H1 (cell line): Measurements from ENCODE around the gene SAMD9L. TPM values are rescaled to one million over a fixed set of nuclear protein-coding genes. Genes with fewer than 3 reads are reported as not detected.
A peak's percentile ranks its signal among the peaks of the same experiment; 100 is the strongest.

Experiments used
- CTCF ChIA-PET: fragments of 300-600 bp; sonication (Branson Sonifier 250); formaldehyde crosslinking; loops from one replicate; lab custom pipeline; 2021; ENCODE audit not compliant: partially characterized antibody; lab: Charles Lee
- POLR2A ChIA-PET: fragments of 300-600 bp; sonication (Branson Sonifier 250); formaldehyde crosslinking; loops from one replicate; lab custom pipeline; 2021; ENCODE audit warnings: inconsistent platforms; ENCODE audit not compliant: partially characterized antibody; lab: Charles Lee
- DNase-seq, 2 experiments: peaks; one replicate each; pipeline versions ENCODE4 v3.0.0 to v3.0.0-alpha.2; 2010 to 2022; ENCODE audit warnings: low spot score in 2 of 2, low read depth in 1 of 2, mixed read lengths in 1 of 2
- FAIRE-seq: peaks from 2 replicates; lab custom pipeline; 2011; peaks lifted over from hg19 to GRCh38; lab: Jason Lieb, UNC
- H2AFZ ChIP-seq: 2 replicates; pipeline ENCODE4 v1.8.1; 2012; ENCODE audit warnings: low read length, inconsistent platforms
- H2AK5ac ChIP-seq: 2 replicates; pipeline ENCODE4 v1.6.1; 2013; ENCODE audit warnings: low read depth, low read length
- H2BK120ac ChIP-seq: replicated peaks from 2 replicates; pipeline ENCODE3; 2013; ENCODE audit warnings: low read depth, low read length, inconsistent platforms
- H2BK12ac ChIP-seq: 2 replicates; pipeline ENCODE4 v1.6.1; 2013; ENCODE audit warnings: low read depth, low read length
- H2BK15ac ChIP-seq: 2 replicates; pipeline ENCODE4 v1.6.1; 2013; ENCODE audit warnings: low read length
- H2BK20ac ChIP-seq: 2 replicates; pipeline ENCODE4 v1.6.1; 2013; ENCODE audit warnings: low read length
- H2BK5ac ChIP-seq: 2 replicates; pipeline ENCODE4 v1.6.1; 2013; ENCODE audit warnings: low read depth, low read length
- H3K14ac ChIP-seq: 2 replicates; pipeline ENCODE4 v1.6.1; 2013; ENCODE audit warnings: inconsistent platforms; ENCODE audit not compliant: insufficient read length
- H3K18ac ChIP-seq: 2 replicates; pipeline ENCODE4 v1.6.1; 2013; ENCODE audit warnings: low read length; ENCODE audit errors: extremely low read depth
- H3K23ac ChIP-seq: 2 replicates; pipeline ENCODE4 v1.6.1; 2013; ENCODE audit warnings: inconsistent platforms; ENCODE audit not compliant: insufficient read length
- H3K23me2 ChIP-seq: 2 replicates; pipeline ENCODE4 v1.6.1; 2013; ENCODE audit warnings: low read depth, low read length
- H3K27ac ChIP-seq: 2 replicates; pipeline ENCODE4 v1.6.1; 2011; ENCODE audit warnings: low read depth, low read length, inconsistent platforms
- H3K27me3 ChIP-seq, 4 experiments: replicated peaks in 1 of 4; 1 replicate in 1 of 4; 2 replicates in 3 of 4; pipeline versions ENCODE4 v1.6.1 to v1.8.1; 2011 to 2013; ENCODE audit warnings: low read length in 3 of 4, mild to moderate bottlenecking in 3 of 4, inconsistent platforms in 2 of 4, mixed read lengths in 2 of 4, moderate library complexity in 1 of 4; ENCODE audit not compliant: control insufficient read depth in 3 of 4, insufficient read depth in 3 of 4; ENCODE audit errors: extremely low read depth in 1 of 4
- H3K36me3 ChIP-seq, 4 experiments: 2 replicates each; pipeline versions ENCODE4 v1.6.1 to v1.8.1; 2011 to 2013; ENCODE audit warnings: mild to moderate bottlenecking in 4 of 4, low read length in 3 of 4, moderate library complexity in 2 of 4, control low read depth in 1 of 4, inconsistent platforms in 1 of 4; ENCODE audit not compliant: insufficient read depth in 4 of 4, control insufficient read depth in 2 of 4
- H3K4ac ChIP-seq: replicated peaks from 2 replicates; pipeline ENCODE3; 2013; ENCODE audit warnings: low read length, low read depth, mixed read lengths, inconsistent platforms; ENCODE audit not compliant: insufficient read length
- H3K4me1 ChIP-seq, 4 experiments: replicated peaks in 1 of 4; 1 replicate in 1 of 4; 2 replicates in 3 of 4; pipeline versions ENCODE4 v1.6.1 to v1.8.1; 2011 to 2013; ENCODE audit warnings: low read length in 3 of 4, inconsistent platforms in 2 of 4, mixed read lengths in 1 of 4; ENCODE audit not compliant: insufficient read depth in 4 of 4, control insufficient read depth in 3 of 4
- H3K4me2 ChIP-seq, 2 experiments: 2 replicates each; pipeline versions ENCODE4 v1.6.1 to v1.8.1; 2011 to 2013; ENCODE audit warnings: low read depth in 2 of 2, low read length in 2 of 2, control low read depth in 1 of 2, inconsistent platforms in 1 of 2, mild to moderate bottlenecking in 1 of 2; ENCODE audit not compliant: insufficient read depth in 1 of 2
- H3K4me3 ChIP-seq, 4 experiments: fragments of 200-600, 300-600 bp in 1 of 4; sonication (generic), shearing (Covaris generic), sonication (Bioruptor Twin) in 1 of 4; 2 replicates each; pipeline versions ENCODE4 v1.5.1 to v1.8.1; 2011 to 2016; ENCODE audit warnings: low read length in 4 of 4, low read depth in 3 of 4, control low read depth in 2 of 4, inconsistent platforms in 2 of 4, mild to moderate bottlenecking in 2 of 4, mixed read lengths in 1 of 4, moderate library complexity in 1 of 4; ENCODE audit not compliant: insufficient read depth in 2 of 4; ENCODE audit errors: extremely low read depth in 1 of 4
- H3K56ac ChIP-seq: replicated peaks from 2 replicates; pipeline ENCODE3; 2013; ENCODE audit warnings: low read depth, mild to moderate bottlenecking, mixed read lengths, low read length, inconsistent platforms; ENCODE audit not compliant: insufficient read length
- H3K79me1 ChIP-seq: 2 replicates; pipeline ENCODE4 v1.6.1; 2013; ENCODE audit warnings: low read depth, low read length, control low read depth
- H3K79me2 ChIP-seq, 2 experiments: 2 replicates each; pipeline versions ENCODE4 v1.6.1 to v1.8.1; 2012 to 2013; ENCODE audit warnings: low read length in 2 of 2, mild to moderate bottlenecking in 2 of 2, inconsistent platforms in 1 of 2; ENCODE audit not compliant: insufficient read depth in 2 of 2, control insufficient read depth in 1 of 2
- H3K9ac ChIP-seq, 4 experiments: replicated peaks in 1 of 4; 1 replicate in 1 of 4; 2 replicates in 3 of 4; pipeline versions ENCODE4 v1.6.1 to v1.8.1; 2011 to 2013; ENCODE audit warnings: low read depth in 3 of 4, low read length in 3 of 4, control low read depth in 2 of 4, mild to moderate bottlenecking in 2 of 4, moderate library complexity in 2 of 4, inconsistent platforms in 1 of 4; ENCODE audit errors: extremely low read depth in 1 of 4
- H3K9me3 ChIP-seq, 2 experiments: 2 replicates each; pipeline versions ENCODE4 v1.6.1 to v1.8.1; 2012 to 2013; ENCODE audit warnings: mild to moderate bottlenecking in 2 of 2, moderate library complexity in 2 of 2, control low read depth in 1 of 2, inconsistent platforms in 1 of 2, low read depth in 1 of 2, low read length in 1 of 2, mixed read lengths in 1 of 2; ENCODE audit not compliant: insufficient read depth in 2 of 2
- H4K20me1 ChIP-seq, 2 experiments: replicated peaks in 1 of 2; 2 replicates each; pipeline versions ENCODE3 to v1.8.1; 2011 to 2013; ENCODE audit warnings: inconsistent platforms in 2 of 2, low read length in 2 of 2, mild to moderate bottlenecking in 1 of 2; ENCODE audit not compliant: insufficient read depth in 2 of 2, control insufficient read depth in 1 of 2
- H4K5ac ChIP-seq: 2 replicates; pipeline ENCODE4 v1.6.1; 2013; ENCODE audit warnings: low read length, low read depth, mixed read lengths, inconsistent platforms; ENCODE audit not compliant: insufficient read length
- H4K8ac ChIP-seq: 2 replicates; pipeline ENCODE4 v1.8.0; 2013; ENCODE audit warnings: mild to moderate bottlenecking, moderate library complexity, low read length, inconsistent platforms; ENCODE audit not compliant: insufficient read depth; ENCODE audit errors: extremely low read depth
- H4K91ac ChIP-seq: replicated peaks from 2 replicates; pipeline ENCODE3; 2013; ENCODE audit warnings: low read length, mixed read lengths, inconsistent platforms; ENCODE audit not compliant: insufficient read length
- CBX8 ChIP-seq: fragments of 300-800, 300-1000 bp; sonication (generic); IDR thresholded peaks from 2 replicates; pipeline ENCODE4 v1.7.1; 2016; ENCODE audit warnings: low read depth, low read length, borderline replicate concordance
- CEBPB ChIP-seq: IDR thresholded peaks from 2 replicates; pipeline ENCODE4 v1.6.1; 2012; ENCODE audit warnings: low read depth, low read length
- CTBP2 ChIP-seq: IDR thresholded peaks from 2 replicates; pipeline ENCODE4 v1.7.0; 2011; ENCODE audit warnings: borderline replicate concordance, mild to moderate bottlenecking, moderate library complexity, mixed read lengths, low read length; ENCODE audit not compliant: insufficient read depth, insufficient read length
- GABPA ChIP-seq: IDR thresholded peaks from 2 replicates; pipeline ENCODE4 v1.6.1; 2011; ENCODE audit warnings: mild to moderate bottlenecking, low read length, moderate library complexity, borderline replicate concordance; ENCODE audit not compliant: insufficient read depth
- MAX ChIP-seq: IDR thresholded peaks from 2 replicates; pipeline ENCODE4 v1.6.1; 2012; ENCODE audit warnings: inconsistent platforms
- PHF8 ChIP-seq: fragments of 200-600 bp; sonication (generic); conservative IDR thresholded peaks from 2 replicates; pipeline ENCODE4 v1.7.1; 2012; ENCODE audit warnings: low read depth, mild to moderate bottlenecking, inconsistent platforms, low read length, moderate library complexity
- POLR2AphosphoS5 ChIP-seq: IDR thresholded peaks from 2 replicates; pipeline ENCODE4 v1.6.1; 2011; ENCODE audit warnings: low read depth, low read length
- RXRA ChIP-seq: IDR thresholded peaks from 2 replicates; pipeline ENCODE4 v1.6.1; 2011; ENCODE audit warnings: low read depth, mild to moderate bottlenecking, low read length, moderate library complexity; ENCODE audit not compliant: insufficient read depth
- SIX5 ChIP-seq: IDR thresholded peaks from 2 replicates; pipeline ENCODE4 v1.6.1; 2011; ENCODE audit warnings: mild to moderate bottlenecking, low read depth, low read length
- TAF1 ChIP-seq: IDR thresholded peaks from 2 replicates; pipeline ENCODE4 v1.6.1; 2011; ENCODE audit warnings: mild to moderate bottlenecking, low read depth, low read length
- TEAD4 ChIP-seq: IDR thresholded peaks from 2 replicates; pipeline ENCODE4 v1.6.1; 2012; ENCODE audit warnings: low read depth, low read length, inconsistent platforms, mixed read lengths
- WGBS, 2 experiments: shearing (Covaris generic) in 1 of 2; methylation state at CpG; one replicate each; pipeline versions ENCODE4 v1.1.6 to v1.1.7; 2013 to 2015; ENCODE audit warnings: low lambda C conversion rate in 2 of 2, mixed read lengths in 2 of 2, inconsistent platforms in 1 of 2, low coverage in 1 of 2, missing lambda C conversion rate in 1 of 2; ENCODE audit not compliant: insufficient replicate concordance in 2 of 2, insufficient coverage in 1 of 2, insufficient read length in 1 of 2; ENCODE audit errors: extremely low coverage in 1 of 2, missing lambda C conversion rate in 1 of 2; 5-methylcytosine and 5-hydroxymethylcytosine counted together
- polyA plus RNA-seq, 7 experiments: library from polyadenylated mRNA; depleted of rRNA in 3 of 7; stranded (reverse) in 5 of 7; unstranded in 2 of 7; fragments of >200 nt in 5 of 7; fragments of 200-250 nt in 2 of 7; gene quantifications; 1 replicate in 5 of 7; 2 replicates in 1 of 7; 4 replicates in 1 of 7; pipeline versions ENCODE4 v1.2.1 to v1.2.3, GENCODE V29; 2011 to 2013; ENCODE audit warnings: missing spikeins in 2 of 7, mixed read lengths in 2 of 7
- total RNA-seq: library from RNA; stranded (reverse); fragmentation: NEBNext Ultra II Directional; extraction: Animal tissue kit (Norgen Biotek cat#: 25700); gene quantifications from 2 replicates; pipeline ENCODE4 v1.2.1, GENCODE V29; 2021

SAMD9L gene
- total and polyA plus RNA-seq, 2 of the 8 experiments (the other 6 are each of a cell fraction or from before 2014, with no cell fraction given): not detected

DNA sequence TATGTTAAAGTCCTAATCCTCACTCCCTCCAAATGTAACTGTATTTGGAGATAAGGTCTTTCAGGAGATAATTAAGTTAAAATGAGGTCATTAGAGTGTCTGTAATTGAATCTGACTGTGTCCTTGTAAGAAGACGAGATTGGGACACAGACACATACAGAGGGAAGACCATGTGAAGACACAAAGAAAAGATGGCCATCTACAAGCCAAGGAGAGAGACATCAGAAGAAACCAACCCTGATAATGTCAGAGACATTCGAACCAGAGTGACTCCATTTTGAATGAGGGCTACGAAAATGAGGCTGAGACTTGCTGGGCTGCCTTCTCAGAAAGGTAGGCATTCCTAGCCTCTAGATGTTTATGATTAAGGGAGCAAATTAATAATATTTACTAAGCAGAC lies 542 bp upstream of the SAMD9L start:
- H3K4me2 ChIP-seq: no peak overlapping the region
- WGBS, 2 experiments: 82% methylated on average over 3 of the region's 3 CpGs; no CpG with 5 or more reads in 1 of the 2 experiments
- POLR2A ChIA-PET: no interaction called here
- TF ChIP-seq TEAD4: no peak
- TF ChIP-seq SIX5: no peak
- no peak for TF ChIP-seq TAF1
- TF ChIP-seq RXRA: no peak
- TF ChIP-seq CTBP2: no peak
- no peak for TF ChIP-seq MAX
- TF ChIP-seq CBX8: no peak
- no peak for TF ChIP-seq GABPA
- TF ChIP-seq POLR2AphosphoS5: no peak
- no peak for TF ChIP-seq CEBPB
- TF ChIP-seq PHF8: no peak

More for the DNA sequence above, 542 bp upstream of the SAMD9L start:
- H4K20me1 ChIP-seq: no peaks in the 10 kb centered on the region
- H2BK20ac ChIP-seq: no peak overlapping the region
- no peak overlapping the region for H4K8ac ChIP-seq
- no peak overlapping the region for H3K4me3 ChIP-seq
- no peak overlapping the region for H2BK15ac ChIP-seq
- H4K5ac ChIP-seq: no peak overlapping the region
- H2BK12ac ChIP-seq: no peak overlapping the region
- CTCF ChIA-PET: no interaction called here
- no peak overlapping the region for H2BK5ac ChIP-seq
- H3K9me3 ChIP-seq: no peaks in the 10 kb centered on the region
- H3K79me1 ChIP-seq: no peaks in the 10 kb centered on the region
- no peaks in the 10 kb centered on the region for H3K79me2 ChIP-seq
- H3K14ac ChIP-seq: no peak overlapping the region
- H3K18ac ChIP-seq: no peak overlapping the region
- no peak overlapping the region for H3K56ac ChIP-seq
- FAIRE-seq: no peak
- no peaks in the 10 kb centered on the region for H3K27me3 ChIP-seq
- no peak for DNase-seq
- H4K91ac ChIP-seq: no peak overlapping the region
- H3K23ac ChIP-seq: no peak overlapping the region
- peak overlapping the region; percentile 6; the same call in 1 of the 2 replicates for H2AFZ ChIP-seq
- no peaks in the 10 kb centered on the region for H3K23me2 ChIP-seq
- H2AK5ac ChIP-seq: no peak overlapping the region
- H3K36me3 ChIP-seq: no peaks in the 10 kb centered on the region
- H3K9ac ChIP-seq: no peak overlapping the region
- no peak overlapping the region for H3K4ac ChIP-seq
- H2BK120ac ChIP-seq: no peak overlapping the region
- 0 out of 7 replicates have a peak, but pooled peaks cover 0 to 2% (median under 1%) of the 10 kb centered on the region in 4 experiments for H3K4me1 ChIP-seq
- no peak overlapping the region for H3K27ac ChIP-seq
